Transverse colon (tissue), 4 donors: ENCODE measurements around the gene TICAM1.
"Not testable (repeated sequence)": the region's sequence is repeated elsewhere in the genome, so short reads cannot be mapped to it uniquely, and the experiment has no call there.

Source experiments
- CTCF ChIP-seq, 5 experiments: fragments of 200-600 bp in 3 of 5; fragments of 450-650 bp in 2 of 5; sonication (generic) in 3 of 5; IDR thresholded peaks; 1 replicate in 2 of 5; 2 replicates in 3 of 5; pipeline ENCODE4 v1.5.1; 2016 to 2017; ENCODE audit warnings: antibody characterized with exemption in 5 of 5, inconsistent platforms in 3 of 5, mild to moderate bottlenecking in 2 of 5, moderate library complexity in 1 of 5
- POLR2A ChIP-seq: fragments of 450-650 bp; IDR thresholded peaks from one replicate; pipeline ENCODE4 v1.6.1; 2016; ENCODE audit warnings: antibody characterized with exemption, mild to moderate bottlenecking, moderate library complexity
- POLR2AphosphoS5 ChIP-seq, 3 donors: sonication (generic); formaldehyde crosslinking; IDR thresholded peaks; one replicate each; pipeline ENCODE4 v1.6.1; 2016; ENCODE audit warnings: antibody characterized with exemption in 3 of 3

- TF ChIP-seq POLR2A; CTCF (IDR thresholded peaks at IDR 0.05); POLR2AphosphoS5 (IDR thresholded peaks at IDR 0.05): not testable (repeated sequence)
Observed at GRCh38 chr19:4805140-4805539, 26.4 kb downstream of the TICAM1 start.
